NCI-H2081 (cell line): ENCODE measurements around the gene SMCP.
A peak's percentile ranks its signal among the peaks of the same experiment; 100 is the strongest.

Experiments
- DNase-seq, 2 experiments: peaks; one replicate each; lab custom pipeline; 2025; lab: John Stamatoyannopoulos, UW

SMCP gene

GRCh38 chr1:152878042-152878441 lies at the start of gene SMCP:
Gene SMCP (plus strand): TSS chr1:152878322. CDS start chr1:152884423, 6,101 bp downstream.
- no peak for DNase-seq

- no peak for DNase-seq
Measured at GRCh38 chr1:152836870-152837269, 41.3 kb upstream of the SMCP start.

- no peak for DNase-seq
Measured at GRCh38 chr1:152842556-152842955, 35.6 kb upstream of the SMCP start, which contains the start of gene LCE6A. Gene LCE6A (plus strand): TSS chr1:152842856. CDS start chr1:152843521, 665 bp downstream.

- no peak for DNase-seq
Measured at GRCh38 chr1:152855661-152856060, 22.5 kb upstream of the SMCP start.

GRCh38 chr1:152858062-152858461 lies 20.1 kb upstream of the SMCP start:
- no peak for DNase-seq

GRCh38 chr1:152859696-152860095 lies 18.4 kb upstream of the SMCP start, which contains the start of gene LCE7A:
Gene LCE7A (plus strand): TSS chr1:152859996. CDS start chr1:152860698, 702 bp downstream.
- no peak for DNase-seq

GRCh38 chr1:152860129-152860528 lies 18.0 kb upstream of the SMCP start:
- no peak for DNase-seq

GRCh38 chr1:152861374-152861773 lies 16.7 kb upstream of the SMCP start:
- DNase-seq: no peak

GRCh38 chr1:152864443-152864842 lies 13.7 kb upstream of the SMCP start:
- no peak for DNase-seq

GRCh38 chr1:152866321-152866720 lies 11.8 kb upstream of the SMCP start:
- no peak for DNase-seq

GRCh38 chr1:152869808-152870419 lies 8.2 kb upstream of the SMCP start:
- DNase-seq: peak; percentile 76 to 80

GRCh38 chr1:152870831-152871730 lies 7.0 kb upstream of the SMCP start:
- DNase-seq: peak; percentile 30 to 49

- DNase-seq: no peak
Measured at GRCh38 chr1:152871731-152872126, 6.4 kb upstream of the SMCP start.

- no peak for DNase-seq
Measured at GRCh38 chr1:152873495-152873894, 4.6 kb upstream of the SMCP start.

- no peak for DNase-seq
Measured at GRCh38 chr1:152876827-152877226, 1.3 kb upstream of the SMCP start.

GRCh38 chr1:152879559-152880198 lies 1.6 kb downstream of the SMCP start:
- no peak for DNase-seq

- DNase-seq: no peak
Measured at GRCh38 chr1:152880316-152880715, 2.2 kb downstream of the SMCP start.

- DNase-seq: no peak
Measured at GRCh38 chr1:152880907-152881306, 2.8 kb downstream of the SMCP start.

- DNase-seq: no peak
Measured at GRCh38 chr1:152884085-152884484, 6.0 kb downstream of the SMCP start.

- no peak for DNase-seq
Measured at GRCh38 chr1:152884506-152884905, 6.4 kb downstream of the SMCP start.

GRCh38 chr1:152884966-152885624 lies 7.0 kb downstream of the SMCP start:
- no peak for DNase-seq

GRCh38 chr1:152886085-152886484 lies 8.0 kb downstream of the SMCP start:
- DNase-seq: no peak
